Measurements from ENCODE around the gene NUDT7. TPM values are rescaled to one million over a fixed set of nuclear protein-coding genes. Genes with fewer than 3 reads are reported as not detected.

The NUDT7 gene
- polyA plus RNA-seq, 3 donors: 4.2 to 6.1 (median 5.0) TPM

DNA sequence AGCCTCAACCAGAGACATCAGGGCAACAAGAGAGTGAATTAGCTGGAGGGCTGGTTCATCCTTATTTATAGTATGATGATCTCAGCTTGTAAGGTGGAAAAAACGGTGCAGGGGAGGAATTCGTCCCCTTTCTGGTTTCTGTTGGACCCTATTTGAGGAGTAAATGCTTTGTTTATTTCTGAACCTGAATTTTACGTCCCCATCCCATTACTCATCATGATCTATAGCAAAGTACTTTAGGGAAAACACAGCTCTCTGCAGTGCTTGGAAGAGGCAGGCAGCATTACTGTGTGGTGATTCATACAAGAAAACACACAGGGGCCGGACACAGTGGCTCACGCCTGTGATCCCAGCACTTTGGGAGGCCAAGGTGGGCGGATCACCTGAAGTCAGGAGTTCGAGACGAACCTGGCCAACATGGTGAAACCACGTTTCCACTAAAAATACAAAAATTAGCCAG, 58.1 kb downstream of the NUDT7 start:
- Histone ChIP-seq H3K9ac (ENCODE audit: insufficient read depth, low read length, poor library complexity, severe bottlenecking) (no peak overlapping the region), H3K36me3 (replicated peaks in 1 of 2; ENCODE audit: control insufficient read depth in 1 of 2, insufficient read depth in 2 of 2, low read length in 2 of 2) (no peaks in the 10 kb centered on the region), H2AFZ (ENCODE audit: insufficient read depth, low read depth, low read length, poor library complexity, severe bottlenecking) (no peak overlapping the region), H3K9me3 (replicated peaks in 1 of 2; ENCODE audit: control insufficient read depth in 1 of 2, insufficient read depth in 1 of 2, low read length in 2 of 2) (no peaks in the 10 kb centered on the region), H3K4me2 (replicated peaks; ENCODE audit: extremely low read depth, low read length, poor library complexity, severe bottlenecking) (no peak overlapping the region), H3K4me3 (replicated peaks in 1 of 3; ENCODE audit: low read depth in 2 of 3, low read length in 3 of 3) (no peak overlapping the region), H4K20me1 (ENCODE audit: insufficient read depth, low read length) (no peaks in the 10 kb centered on the region), H3K27ac (ENCODE audit: low read depth in 1 of 2, low read length in 2 of 2) (no peak overlapping the region), H3K4me1 (ENCODE audit: control insufficient read depth in 1 of 2, insufficient read depth in 2 of 2, low read length in 2 of 2) (no peaks in the 10 kb centered on the region), H3K27me3 (ENCODE audit: control insufficient read depth in 2 of 2, insufficient read depth in 2 of 2, low read length in 2 of 2) (peaks cover 0 to 2% of the 10 kb centered on the region in 2 donors), H3K79me2 (ENCODE audit: insufficient read depth, low read length) (no peaks in the 10 kb centered on the region)
- Mint-ChIP-seq H3K4me1 (no peaks in the 10 kb centered on the region), H3K4me3 (no peak overlapping the region), H3K27me3 (ENCODE audit: low read depth in 3 of 3) (peaks cover 0 to 4% (median 1%) of the 10 kb centered on the region in 3 donors), H3K9me3 (peaks cover 0 to 6% (median 3%) of the 10 kb centered on the region in 7 donors), H3K36me3 (no peaks in the 10 kb centered on the region), H3K27ac (no peak overlapping the region)
- 90% methylated on average over 5 of the region's 9 CpGs for WGBS (ENCODE audit: insufficient coverage)
- DNase-seq: no peak
- TF ChIP-seq, protein P1, sequence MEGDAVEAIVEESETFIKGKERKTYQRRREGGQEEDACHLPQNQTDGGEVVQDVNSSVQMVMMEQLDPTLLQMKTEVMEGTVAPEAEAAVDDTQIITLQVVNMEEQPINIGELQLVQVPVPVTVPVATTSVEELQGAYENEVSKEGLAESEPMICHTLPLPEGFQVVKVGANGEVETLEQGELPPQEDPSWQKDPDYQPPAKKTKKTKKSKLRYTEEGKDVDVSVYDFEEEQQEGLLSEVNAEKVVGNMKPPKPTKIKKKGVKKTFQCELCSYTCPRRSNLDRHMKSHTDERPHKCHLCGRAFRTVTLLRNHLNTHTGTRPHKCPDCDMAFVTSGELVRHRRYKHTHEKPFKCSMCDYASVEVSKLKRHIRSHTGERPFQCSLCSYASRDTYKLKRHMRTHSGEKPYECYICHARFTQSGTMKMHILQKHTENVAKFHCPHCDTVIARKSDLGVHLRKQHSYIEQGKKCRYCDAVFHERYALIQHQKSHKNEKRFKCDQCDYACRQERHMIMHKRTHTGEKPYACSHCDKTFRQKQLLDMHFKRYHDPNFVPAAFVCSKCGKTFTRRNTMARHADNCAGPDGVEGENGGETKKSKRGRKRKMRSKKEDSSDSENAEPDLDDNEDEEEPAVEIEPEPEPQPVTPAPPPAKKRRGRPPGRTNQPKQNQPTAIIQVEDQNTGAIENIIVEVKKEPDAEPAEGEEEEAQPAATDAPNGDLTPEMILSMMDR (IDR thresholded peaks at IDR 0.05): no peak
- intact Hi-C loops (cut with micrococcal nuclease): no loop called here

DNA sequence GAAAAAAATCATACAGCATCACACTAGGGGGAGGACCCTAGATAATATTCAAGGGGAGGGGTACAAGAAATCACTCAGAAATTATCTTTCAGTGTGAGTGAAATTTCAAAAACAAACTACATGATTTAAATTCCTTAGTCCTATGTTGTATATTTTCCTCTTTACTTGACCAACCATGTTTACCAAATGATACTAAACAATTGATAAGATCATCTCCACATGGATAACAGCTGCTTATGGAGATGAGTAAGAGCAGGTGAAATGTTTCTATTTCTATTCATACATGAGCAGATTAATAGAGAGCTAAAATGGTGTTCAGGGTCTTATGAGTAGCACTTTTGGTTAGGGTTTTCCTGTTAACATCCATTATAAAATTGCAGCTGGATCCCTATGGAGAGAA, 58.8 kb downstream of the NUDT7 start:
- intact Hi-C loops (cut with micrococcal nuclease): no loop called here
- Histone ChIP-seq H2AFZ (ENCODE audit: insufficient read depth, low read depth, low read length, poor library complexity, severe bottlenecking) (no peak overlapping the region), H3K27ac (ENCODE audit: low read depth in 1 of 2, low read length in 2 of 2) (no peak overlapping the region)

More for the DNA sequence above, 58.8 kb downstream of the NUDT7 start:
- H3K4me3 Mint-ChIP-seq: no peak overlapping the region
- TF ChIP-seq, protein P1 (IDR thresholded peaks at IDR 0.05): no peak
- H3K79me2 ChIP-seq (ENCODE audit: insufficient read depth, low read length): no peaks in the 10 kb centered on the region
- H3K4me3 ChIP-seq (replicated peaks in 1 of 3; ENCODE audit: low read depth in 2 of 3, low read length in 3 of 3): no peak overlapping the region
- DNase-seq: no peak
- no peaks in the 10 kb centered on the region for H3K36me3 ChIP-seq (replicated peaks in 1 of 2; ENCODE audit: control insufficient read depth in 1 of 2, insufficient read depth in 2 of 2, low read length in 2 of 2)
- no peaks in the 10 kb centered on the region for H3K4me1 ChIP-seq (ENCODE audit: control insufficient read depth in 1 of 2, insufficient read depth in 2 of 2, low read length in 2 of 2)
- no peaks in the 10 kb centered on the region for H3K4me1 Mint-ChIP-seq
- no peak overlapping the region for H3K4me2 ChIP-seq (replicated peaks; ENCODE audit: extremely low read depth, low read length, poor library complexity, severe bottlenecking)
- H3K27me3 Mint-ChIP-seq (ENCODE audit: low read depth in 3 of 3): peaks cover 0 to 3% (median 2%) of the 10 kb centered on the region in 3 donors
- no peaks in the 10 kb centered on the region for H4K20me1 ChIP-seq (ENCODE audit: insufficient read depth, low read length)
- no peaks in the 10 kb centered on the region for H3K36me3 Mint-ChIP-seq
- H3K9me3 Mint-ChIP-seq: peaks cover 0 to 5% (median 3%) of the 10 kb centered on the region in 7 donors
- no peak overlapping the region for H3K9ac ChIP-seq (ENCODE audit: insufficient read depth, low read length, poor library complexity, severe bottlenecking)
- H3K27me3 ChIP-seq (ENCODE audit: control insufficient read depth in 2 of 2, insufficient read depth in 2 of 2, low read length in 2 of 2): peaks cover under 1 to 6% of the 10 kb centered on the region in 2 donors
- no peaks in the 10 kb centered on the region for H3K9me3 ChIP-seq (replicated peaks in 1 of 2; ENCODE audit: control insufficient read depth in 1 of 2, insufficient read depth in 1 of 2, low read length in 2 of 2)
- no peak overlapping the region for H3K27ac Mint-ChIP-seq
